Skeletal muscle tissue (tissue), 4 donors: Measurements from ENCODE around the gene KLHL36. TPM values are rescaled to one million over a fixed set of nuclear protein-coding genes. Genes with fewer than 3 reads are reported as not detected.

Experiments used
- H3K27ac ChIP-seq: one replicate; pipeline ENCODE4 v1.7.0; 2013; ENCODE audit warnings: mild to moderate bottlenecking, low read depth, low read length, inconsistent platforms
- H3K27me3 ChIP-seq, 3 donors: one replicate each; pipeline ENCODE4 v1.7.0; 2013; ENCODE audit warnings: low read length in 3 of 3; ENCODE audit not compliant: control insufficient read depth in 3 of 3, insufficient read depth in 3 of 3
- H3K36me3 ChIP-seq, 3 donors: one replicate each; pipeline ENCODE4 v1.7.0; 2013; ENCODE audit warnings: low read length in 3 of 3; ENCODE audit not compliant: control insufficient read depth in 3 of 3, insufficient read depth in 3 of 3
- H3K4me1 ChIP-seq, 3 donors: one replicate each; pipeline ENCODE4 v1.7.0; 2013; ENCODE audit warnings: low read length in 3 of 3, mild to moderate bottlenecking in 3 of 3; ENCODE audit not compliant: control insufficient read depth in 3 of 3, insufficient read depth in 3 of 3
- H3K4me3 ChIP-seq, 3 donors: one replicate each; pipeline ENCODE4 v1.7.0; 2013; ENCODE audit warnings: low read length in 3 of 3
- H3K9ac ChIP-seq, 3 donors: one replicate each; pipeline ENCODE4 v1.7.0; 2013; ENCODE audit warnings: low read length in 3 of 3, mild to moderate bottlenecking in 3 of 3, moderate library complexity in 2 of 3, low read depth in 1 of 3
- H3K9me3 ChIP-seq, 3 donors: one replicate each; pipeline ENCODE4 v1.7.0; 2013; ENCODE audit warnings: low read length in 3 of 3; ENCODE audit not compliant: control insufficient read depth in 3 of 3
- total RNA-seq: library from RNA; depleted of rRNA; stranded (reverse); fragments of >200 nt; gene quantifications from one replicate; pipeline ENCODE4 v1.2.3, GENCODE V29; 2014
- donor health status: Osteomylitis.

KLHL36 gene
- total RNA-seq, 1 donor from 2014 or later = 23.0 TPM

- H3K9me3 ChIP-seq = no peaks in the 10 kb centered on the region
- H3K27me3 ChIP-seq = no peaks in the 10 kb centered on the region
- H3K9ac ChIP-seq = peak overlapping the region; percentile 76 to 88 (median 79)
- H3K4me3 ChIP-seq = peak overlapping the region; percentile 59 to 88 (median 85)
- H3K4me1 ChIP-seq = peaks cover 17 to 25% (median 17%) of the 10 kb centered on the region in 3 donors
- no peaks in the 10 kb centered on the region for H3K36me3 ChIP-seq
- peak overlapping the region; percentile 64 for H3K27ac ChIP-seq
These were observed 52.4 kb downstream of the KLHL36 start for GRCh38 chr16:84700446-84701300.

- Histone ChIP-seq H3K4me3 (no peak overlapping the region), H3K9ac (no peak overlapping the region), H3K27ac (no peak overlapping the region), H3K9me3 (no peaks in the 10 kb centered on the region), H3K36me3 (no peaks in the 10 kb centered on the region), H3K27me3 (no peaks in the 10 kb centered on the region), H3K4me1 (peaks cover 17 to 25% (median 25%) of the 10 kb centered on the region in 3 donors)
These were observed 55.4 kb downstream of the KLHL36 start for GRCh38 chr16:84703681-84704080.

- H3K27ac ChIP-seq = no peak overlapping the region
- peaks cover 20 to 27% (median 24%) of the 10 kb centered on the region in 3 donors for H3K4me1 ChIP-seq
- H3K9ac ChIP-seq = no peak overlapping the region
- H3K4me3 ChIP-seq = no peak overlapping the region
- no peaks in the 10 kb centered on the region for H3K9me3 ChIP-seq
- H3K36me3 ChIP-seq = no peaks in the 10 kb centered on the region
- H3K27me3 ChIP-seq = no peaks in the 10 kb centered on the region
These were observed 55.9 kb downstream of the KLHL36 start for GRCh38 chr16:84704253-84704652.

DNA sequence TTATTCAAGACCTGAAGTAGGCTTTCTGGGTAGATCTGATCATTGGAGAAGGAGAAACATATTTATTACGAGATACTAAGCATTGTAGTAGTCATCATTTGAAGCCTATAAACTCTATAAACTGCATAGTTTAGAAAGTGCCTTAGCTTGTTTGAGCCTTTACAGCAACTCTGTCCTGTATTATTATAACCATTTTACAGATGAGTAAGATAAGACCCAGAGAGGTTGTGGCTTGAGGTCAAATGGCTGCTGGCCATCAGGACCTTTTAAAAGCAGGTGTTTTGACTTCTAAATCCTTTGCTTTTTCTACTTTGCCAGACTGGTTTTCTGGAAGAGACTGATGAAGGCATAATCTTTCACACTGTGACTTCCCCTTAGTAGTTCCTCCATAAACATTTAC lies 58.5 kb downstream of the KLHL36 start:
- H3K9ac ChIP-seq = no peak overlapping the region
- no peaks in the 10 kb centered on the region for H3K36me3 ChIP-seq
- H3K27ac ChIP-seq = no peak overlapping the region
- H3K27me3 ChIP-seq = no peaks in the 10 kb centered on the region
- peaks cover 28 to 45% (median 35%) of the 10 kb centered on the region in 3 donors for H3K4me1 ChIP-seq
- no peak overlapping the region for H3K4me3 ChIP-seq
- no peaks in the 10 kb centered on the region for H3K9me3 ChIP-seq

GRCh38 chr16:84709609-84710008 lies 61.3 kb downstream of the KLHL36 start:
- Histone ChIP-seq H3K36me3 (no peaks in the 10 kb centered on the region), H3K4me1 (peaks cover 20 to 53% (median 40%) of the 10 kb centered on the region in 3 donors), H3K9me3 (no peaks in the 10 kb centered on the region), H3K27ac (no peak overlapping the region), H3K9ac (no peak overlapping the region), H3K27me3 (no peaks in the 10 kb centered on the region), H3K4me3 (no peak overlapping the region)

GRCh38 chr16:84710686-84711085 lies 62.4 kb downstream of the KLHL36 start:
- Histone ChIP-seq H3K27ac (no peak overlapping the region), H3K9me3 (no peaks in the 10 kb centered on the region), H3K36me3 (no peaks in the 10 kb centered on the region), H3K9ac (no peak overlapping the region), H3K4me3 (no peak overlapping the region), H3K4me1 (peaks cover 20 to 50% (median 37%) of the 10 kb centered on the region in 3 donors), H3K27me3 (no peaks in the 10 kb centered on the region)

Other genes with a start within 250 kb of the KLHL36 start
- gene MEAK7, start 143.9 kb upstream of the KLHL36 start, total RNA-seq = 6.8 TPM
- gene COTL1, start 30.4 kb upstream of the KLHL36 start, total RNA-seq = 11.0 TPM
- 27.1 TPM for gene USP10, start 51.5 kb downstream of the KLHL36 start, total RNA-seq
- 7.3 TPM for gene CRISPLD2, start 171.5 kb downstream of the KLHL36 start, total RNA-seq